Stimulated activated CD4-positive, alpha-beta T cell treated with anti-CD3 and anti-CD28 coated beads, Interleukin-15, amount 100 ng/mL, for 1 hour (primary cell): ENCODE results near the gene S1PR3.
A peak's percentile ranks its signal among the peaks of the same experiment; 100 is the strongest.
"Not testable (repeated sequence)": the region's sequence is repeated elsewhere in the genome, so short reads cannot be mapped to it uniquely, and the experiment has no call there.

Experiments
- DNase-seq, 2 donors: peaks; one replicate each; pipeline ENCODE4 v3.0.0-alpha.2; 2020; ENCODE audit warnings: low read depth in 1 of 2, low spot score in 1 of 2

Gene S1PR3

GRCh38 chr9:88991066-88992034 lies at the start of gene S1PR3:
S1PR3 (plus strand) TSS chr9:88991468; CDS start chr9:89001201, 9,733 bp downstream.
- DNase-seq: peak in 1 of 2 donors; percentile 36

- DNase-seq: not testable (repeated sequence)
Measured at GRCh38 chr9:88941586-88941985, 49.7 kb upstream of the S1PR3 start.

- DNase-seq: no peak
Measured at GRCh38 chr9:88942411-88942810, 48.9 kb upstream of the S1PR3 start.

GRCh38 chr9:88945636-88946333 lies 45.5 kb upstream of the S1PR3 start:
- DNase-seq: no peak

GRCh38 chr9:88947581-88948573 lies 43.4 kb upstream of the S1PR3 start:
- DNase-seq: no peak

- DNase-seq: no peak
Measured at GRCh38 chr9:88949425-88949824, 41.8 kb upstream of the S1PR3 start.

GRCh38 chr9:88949961-88950340 lies 41.3 kb upstream of the S1PR3 start:
- DNase-seq: no peak

GRCh38 chr9:88950341-88951154 lies 40.7 kb upstream of the S1PR3 start:
- no peak for DNase-seq

GRCh38 chr9:88951155-88951542 lies 40.1 kb upstream of the S1PR3 start:
- DNase-seq: no peak

GRCh38 chr9:88952086-88952615 lies 39.1 kb upstream of the S1PR3 start:
- no peak for DNase-seq

GRCh38 chr9:88952976-88953375 lies 38.3 kb upstream of the S1PR3 start:
- no peak for DNase-seq

GRCh38 chr9:88953381-88954029 lies 37.8 kb upstream of the S1PR3 start:
- no peak for DNase-seq

- no peak for DNase-seq
Measured at GRCh38 chr9:88954066-88954465, 37.2 kb upstream of the S1PR3 start.

- no peak for DNase-seq
Measured at GRCh38 chr9:88957526-88957925, 33.7 kb upstream of the S1PR3 start.

- no peak for DNase-seq
Measured at GRCh38 chr9:88959727-88960469, 31.4 kb upstream of the S1PR3 start.

- no peak for DNase-seq
Measured at GRCh38 chr9:88960632-88961031, 30.6 kb upstream of the S1PR3 start.

- DNase-seq: no peak
Measured at GRCh38 chr9:88965473-88965872, 25.8 kb upstream of the S1PR3 start.

GRCh38 chr9:88966894-88967676 lies 24.2 kb upstream of the S1PR3 start:
- no peak for DNase-seq
